ENCODE results near the gene B9D1. TPM values are rescaled to one million over a fixed set of nuclear protein-coding genes. Genes with fewer than 3 reads are reported as not detected.

The B9D1 gene
- polyA plus RNA-seq, 3 donors = 1.0 TPM; not detected in 2

DNA sequence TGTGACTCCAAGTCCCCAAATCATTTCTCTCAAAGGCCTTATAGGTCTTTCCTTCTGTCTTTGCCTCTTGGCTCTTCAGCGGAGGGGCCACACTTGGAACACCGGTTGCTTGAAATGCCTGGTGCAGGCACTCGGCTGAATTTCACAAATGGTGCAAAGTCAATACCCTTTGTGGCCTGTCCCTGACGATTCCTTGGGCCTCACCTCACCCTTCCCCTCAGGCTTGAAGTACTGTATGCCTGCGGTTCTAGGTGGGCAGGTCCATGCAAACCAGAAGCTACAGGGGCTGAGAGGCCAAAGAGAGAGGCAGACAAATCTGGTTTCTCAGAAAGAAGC is 4.1 kb upstream of the B9D1 start:
- DNase-seq = no peak
- Mint-ChIP-seq H3K36me3 (peaks cover 0 to 11% of the 10 kb centered on the region in 2 donors), H3K9me3 (no peaks in the 10 kb centered on the region), H3K4me1 (peaks cover 53% of the 10 kb centered on the region), H3K27me3 (ENCODE audit: low read depth in 3 of 3) (peaks cover 12 to 37% (median 37%) of the 10 kb centered on the region in 3 donors), H3K27ac (peak overlapping the region in 2 of 7 donors; percentile 55 to 79), H3K4me3 (peak overlapping the region in 1 of 2 donors; percentile 39)
- 93% methylated on average over 4 of the region's 5 CpGs for WGBS (ENCODE audit: insufficient coverage)
- intact Hi-C loops (cut with micrococcal nuclease) = loop anchor here (5.0 to 10.0 kb wide), 3 partner anchors 36 to 278 kb away; partner anchors contain the start of genes ALDH3A2 (in 2 of the 2) and RNF112 (in 1 of the 2)
- peaks cover 46 to 53% of the 10 kb centered on the region in 2 donors for H3K4me1 ChIP-seq (ENCODE audit: control insufficient read depth in 1 of 2, insufficient read depth in 2 of 2, low read length in 2 of 2)
- H3K27me3 ChIP-seq (ENCODE audit: control insufficient read depth in 2 of 2, insufficient read depth in 2 of 2, low read length in 2 of 2) = peaks cover 0 to 16% of the 10 kb centered on the region in 2 donors
- no peak overlapping the region for H2AFZ ChIP-seq (ENCODE audit: insufficient read depth, low read depth, low read length, poor library complexity, severe bottlenecking)
- H3K9ac ChIP-seq (ENCODE audit: insufficient read depth, low read length, poor library complexity, severe bottlenecking) = no peak overlapping the region
- no peaks in the 10 kb centered on the region for H3K36me3 ChIP-seq (replicated peaks in 1 of 2; ENCODE audit: control insufficient read depth in 1 of 2, insufficient read depth in 2 of 2, low read length in 2 of 2)
- no peak overlapping the region for H3K4me3 ChIP-seq (replicated peaks in 1 of 3; ENCODE audit: low read depth in 2 of 3, low read length in 3 of 3)
- no peak for TF ChIP-seq CTCF (IDR thresholded peaks at IDR 0.05)
- H3K4me2 ChIP-seq (replicated peaks; ENCODE audit: extremely low read depth, low read length, poor library complexity, severe bottlenecking) = no peak overlapping the region
- H3K27ac ChIP-seq (ENCODE audit: low read depth in 1 of 2, low read length in 2 of 2) = no peak overlapping the region
- no peaks in the 10 kb centered on the region for H3K9me3 ChIP-seq (replicated peaks in 1 of 2; ENCODE audit: control insufficient read depth in 1 of 2, insufficient read depth in 1 of 2, low read length in 2 of 2)
- no peaks in the 10 kb centered on the region for H3K79me2 ChIP-seq (ENCODE audit: insufficient read depth, low read length)
- no peaks in the 10 kb centered on the region for H4K20me1 ChIP-seq (ENCODE audit: insufficient read depth, low read length)

DNA sequence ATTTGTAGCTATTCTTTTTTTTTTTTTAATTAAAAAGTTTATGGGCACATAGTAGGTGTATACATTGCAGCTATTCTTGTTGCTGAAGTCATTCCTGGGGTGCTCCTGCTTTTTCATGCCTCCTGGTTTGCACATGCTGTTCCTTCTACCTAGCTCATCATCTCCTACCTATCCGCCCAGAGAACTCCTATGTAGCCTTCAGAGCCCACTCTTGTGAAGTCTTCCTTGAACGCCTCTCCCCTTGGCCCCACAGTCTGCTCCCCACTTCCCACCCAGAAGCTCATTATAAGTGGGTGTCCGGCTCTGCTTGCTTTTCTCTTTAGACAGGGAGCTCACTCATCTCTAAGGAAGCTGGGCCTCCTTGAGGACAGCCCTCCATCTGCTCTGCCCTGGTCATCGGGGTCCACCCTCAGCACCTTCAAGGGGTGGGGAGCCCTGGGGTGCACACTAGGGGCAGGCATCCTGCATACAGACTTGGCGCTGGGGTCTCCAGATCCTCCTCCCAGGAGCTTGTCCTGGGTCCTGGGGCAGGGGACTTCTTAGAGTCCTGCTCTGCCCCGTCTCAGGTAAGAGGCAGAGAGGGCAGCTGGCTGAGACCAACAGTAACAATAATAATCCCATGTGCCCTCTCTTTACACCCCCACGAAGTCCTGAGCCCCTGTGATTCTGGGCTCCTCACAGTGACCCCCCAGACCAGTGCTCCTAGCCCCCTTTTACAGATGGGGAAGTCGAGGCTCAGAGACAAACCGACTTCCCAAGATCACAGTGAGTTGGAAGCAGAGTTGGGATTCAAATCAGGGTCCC is 3.5 kb upstream of the B9D1 start:
- Mint-ChIP-seq H3K27ac (peak overlapping the region in 4 of 7 donors; percentile 55 to 82 (median 72)), H3K36me3 (peaks cover 0 to 9% of the 10 kb centered on the region in 2 donors), H3K27me3 (ENCODE audit: low read depth in 3 of 3) (peaks cover 12 to 41% (median 41%) of the 10 kb centered on the region in 3 donors), H3K4me3 (no peak overlapping the region), H3K9me3 (no peaks in the 10 kb centered on the region), H3K4me1 (peaks cover 47% of the 10 kb centered on the region)
- 95% methylated on average over 8 of the region's 9 CpGs for WGBS (ENCODE audit: insufficient coverage)
- Histone ChIP-seq H3K4me2 (replicated peaks; ENCODE audit: extremely low read depth, low read length, poor library complexity, severe bottlenecking) (no peak overlapping the region), H3K9me3 (replicated peaks in 1 of 2; ENCODE audit: control insufficient read depth in 1 of 2, insufficient read depth in 1 of 2, low read length in 2 of 2) (no peaks in the 10 kb centered on the region), H3K9ac (ENCODE audit: insufficient read depth, low read length, poor library complexity, severe bottlenecking) (no peak overlapping the region), H3K79me2 (ENCODE audit: insufficient read depth, low read length) (no peaks in the 10 kb centered on the region), H3K4me3 (replicated peaks in 1 of 3; ENCODE audit: low read depth in 2 of 3, low read length in 3 of 3) (no peak overlapping the region), H3K27me3 (ENCODE audit: control insufficient read depth in 2 of 2, insufficient read depth in 2 of 2, low read length in 2 of 2) (peaks cover 0 to 21% of the 10 kb centered on the region in 2 donors), H4K20me1 (ENCODE audit: insufficient read depth, low read length) (no peaks in the 10 kb centered on the region), H2AFZ (ENCODE audit: insufficient read depth, low read depth, low read length, poor library complexity, severe bottlenecking) (no peak overlapping the region), H3K4me1 (ENCODE audit: control insufficient read depth in 1 of 2, insufficient read depth in 2 of 2, low read length in 2 of 2) (peaks cover 41 to 47% of the 10 kb centered on the region in 2 donors), H3K36me3 (replicated peaks in 1 of 2; ENCODE audit: control insufficient read depth in 1 of 2, insufficient read depth in 2 of 2, low read length in 2 of 2) (no peaks in the 10 kb centered on the region), H3K27ac (ENCODE audit: low read depth in 1 of 2, low read length in 2 of 2) (no peak overlapping the region)
- TF ChIP-seq CTCF (IDR thresholded peaks at IDR 0.05) = no peak
- no peak for DNase-seq
- intact Hi-C loops (cut with micrococcal nuclease) = loop anchor here (5.0 to 10.0 kb wide), 3 partner anchors 36 to 279 kb away; partner anchors contain the start of genes ALDH3A2 (in 2 of the 2) and RNF112 (in 1 of the 2)
